DOHH2 (cell line): ENCODE data around the gene CBX5.
"Not testable (repeated sequence)": the region's sequence is repeated elsewhere in the genome, so short reads cannot be mapped to it uniquely, and the experiment has no call there.

ENCODE experiments used
- CTCF ChIP-seq: fragments of 200-600 bp; sonication (generic); IDR thresholded peaks from one replicate; pipeline ENCODE4 v1.5.1; 2014; ENCODE audit warnings: antibody characterized with exemption, mild to moderate bottlenecking, low read depth, low read length; ENCODE audit not compliant: poor library complexity, severe bottlenecking
- EZH2phosphoT487 ChIP-seq: fragments of 200-600 bp; sonication (generic); IDR thresholded peaks from 2 replicates; pipeline ENCODE4 v1.6.1; 2017; ENCODE audit warnings: borderline replicate concordance, mild to moderate bottlenecking, antibody characterized with exemption, low read length, moderate library complexity, mixed read lengths

GRCh38 chr12:54281261-54281638 is 1.3 kb upstream of the CBX5 start:
- not testable (repeated sequence) for TF ChIP-seq CTCF, EZH2phosphoT487
